Hepatocyte (in vitro differentiated cells): Measurements from ENCODE around the gene ADPRS. TPM values are rescaled to one million over a fixed set of nuclear protein-coding genes. Genes with fewer than 3 reads are reported as not detected.

Experiments used
- DNase-seq: peaks from one replicate; pipeline ENCODE4 v3.0.0-alpha.2; 2016; ENCODE audit warnings: low spot score
- H2AFZ ChIP-seq: fragments of 200-600 bp; sonication (generic); 2 replicates; pipeline ENCODE4 v1.6.0; 2016; ENCODE audit warnings: antibody characterized with exemption, mild to moderate bottlenecking
- H3K27ac ChIP-seq: fragments of 200-600 bp; sonication (generic); 2 replicates; pipeline ENCODE4 v1.5.1; 2016; ENCODE audit warnings: mild to moderate bottlenecking
- H3K27me3 ChIP-seq: fragments of 200-600 bp; sonication (generic); 2 replicates; pipeline ENCODE4 v1.6.1; 2016
- H3K36me3 ChIP-seq: fragments of 200-600 bp; sonication (generic); replicated peaks from 2 replicates; pipeline ENCODE4 v1.5.1; 2016; ENCODE audit warnings: low read depth; ENCODE audit not compliant: insufficient read depth
- H3K4me1 ChIP-seq: fragments of 200-600 bp; sonication (generic); 2 replicates; pipeline ENCODE4 v1.5.1; 2016; ENCODE audit warnings: mild to moderate bottlenecking, moderate library complexity; ENCODE audit not compliant: insufficient read depth
- H3K4me2 ChIP-seq: fragments of 200-600 bp; sonication (generic); 2 replicates; pipeline ENCODE4 v1.6.0; 2016
- H3K4me3 ChIP-seq: fragments of 200-600 bp; sonication (generic); 2 replicates; pipeline ENCODE4 v1.5.1; 2016; ENCODE audit warnings: mild to moderate bottlenecking
- H3K79me2 ChIP-seq: fragments of 200-600 bp; sonication (generic); 2 replicates; pipeline ENCODE4 v1.6.0; 2017; ENCODE audit warnings: mild to moderate bottlenecking
- H3K9me2 ChIP-seq: fragments of 200-600 bp; sonication (generic); replicated peaks from 2 replicates; pipeline ENCODE4 v1.6.0; 2017; ENCODE audit warnings: mild to moderate bottlenecking; ENCODE audit not compliant: insufficient read depth
- H3K9me3 ChIP-seq: fragments of 200-600 bp; sonication (generic); 2 replicates; pipeline ENCODE4 v1.5.1; 2016; ENCODE audit warnings: low read depth, mild to moderate bottlenecking
- H4K20me1 ChIP-seq: fragments of 200-600 bp; sonication (generic); 2 replicates; pipeline ENCODE4 v1.6.0; 2016; ENCODE audit warnings: mild to moderate bottlenecking; ENCODE audit not compliant: insufficient read depth, poor library complexity, severe bottlenecking
- EZH2 ChIP-seq: fragments of 200-600 bp; sonication (generic); IDR thresholded peaks from 2 replicates; pipeline ENCODE4 v1.6.1; 2016; ENCODE audit warnings: antibody characterized with exemption, mild to moderate bottlenecking, borderline replicate concordance
- EZH2phosphoT487 ChIP-seq: fragments of 200-600 bp; sonication (generic); IDR thresholded peaks from one replicate; pipeline ENCODE4 v1.6.1; 2018; ENCODE audit warnings: antibody characterized with exemption, mild to moderate bottlenecking, low read depth, moderate library complexity; ENCODE audit not compliant: unreplicated experiment, severe bottlenecking
- WGBS: methylation state at CpG from one replicate; pipeline ENCODE4 v1.1.6; 2016; ENCODE audit warnings: low lambda C conversion rate; ENCODE audit errors: missing lambda C conversion rate; 5-methylcytosine and 5-hydroxymethylcytosine counted together
- polyA plus RNA-seq: library from polyadenylated mRNA; unstranded; fragments of >200 nt; fragmentation: Nextera tagmentation; extraction: Ambion mirVana; gene quantifications from 2 replicates; pipeline ENCODE4 v1.2.1, GENCODE V29; 2016
- total RNA-seq: library from RNA; depleted of rRNA; stranded (reverse); fragments of >200 nt; gene quantifications from 2 replicates; pipeline ENCODE4 v1.2.3, GENCODE V29; 2014
- TF ChIP-seq, protein P1 (sequence below): fragments of 200-600 bp; sonication (generic); IDR thresholded peaks from 2 replicates; pipeline ENCODE4 v1.5.1; 2016; ENCODE audit warnings: antibody characterized with exemption, mild to moderate bottlenecking; ENCODE audit not compliant: poor library complexity

The ADPRS gene
- total and polyA plus RNA-seq, 2 experiments from 2014 or later: 37.6 to 42.7 TPM

GRCh38 chr1:36089393-36090121, 865 bp downstream of the ADPRS start:
- TF ChIP-seq EZH2phosphoT487 (no peak), EZH2 (no peak)
- TF ChIP-seq, protein P1, sequence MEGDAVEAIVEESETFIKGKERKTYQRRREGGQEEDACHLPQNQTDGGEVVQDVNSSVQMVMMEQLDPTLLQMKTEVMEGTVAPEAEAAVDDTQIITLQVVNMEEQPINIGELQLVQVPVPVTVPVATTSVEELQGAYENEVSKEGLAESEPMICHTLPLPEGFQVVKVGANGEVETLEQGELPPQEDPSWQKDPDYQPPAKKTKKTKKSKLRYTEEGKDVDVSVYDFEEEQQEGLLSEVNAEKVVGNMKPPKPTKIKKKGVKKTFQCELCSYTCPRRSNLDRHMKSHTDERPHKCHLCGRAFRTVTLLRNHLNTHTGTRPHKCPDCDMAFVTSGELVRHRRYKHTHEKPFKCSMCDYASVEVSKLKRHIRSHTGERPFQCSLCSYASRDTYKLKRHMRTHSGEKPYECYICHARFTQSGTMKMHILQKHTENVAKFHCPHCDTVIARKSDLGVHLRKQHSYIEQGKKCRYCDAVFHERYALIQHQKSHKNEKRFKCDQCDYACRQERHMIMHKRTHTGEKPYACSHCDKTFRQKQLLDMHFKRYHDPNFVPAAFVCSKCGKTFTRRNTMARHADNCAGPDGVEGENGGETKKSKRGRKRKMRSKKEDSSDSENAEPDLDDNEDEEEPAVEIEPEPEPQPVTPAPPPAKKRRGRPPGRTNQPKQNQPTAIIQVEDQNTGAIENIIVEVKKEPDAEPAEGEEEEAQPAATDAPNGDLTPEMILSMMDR: no peak
- H3K4me1 ChIP-seq: peaks cover 16% of the 10 kb centered on the region
- no peaks in the 10 kb centered on the region for H3K9me2 ChIP-seq
- WGBS: 12% methylated on average over 32 of the region's 32 CpGs
- H3K27ac ChIP-seq: peak overlapping the region; percentile 96
- H3K4me2 ChIP-seq: peak overlapping the region; percentile 99
- H3K9me3 ChIP-seq: no peaks in the 10 kb centered on the region
- peak overlapping the region; percentile 87 for H2AFZ ChIP-seq
- H3K79me2 ChIP-seq: peaks cover 27% of the 10 kb centered on the region
- peak overlapping the region; percentile 85 for H3K4me3 ChIP-seq
- no peaks in the 10 kb centered on the region for H3K27me3 ChIP-seq
- H4K20me1 ChIP-seq: peaks cover 3% of the 10 kb centered on the region
- no peaks in the 10 kb centered on the region for H3K36me3 ChIP-seq
- peak; percentile 59 for DNase-seq

- no peak for DNase-seq
- no peak overlapping the region for H3K27ac ChIP-seq
- peaks cover 3% of the 10 kb centered on the region for H4K20me1 ChIP-seq
- WGBS: 96% methylated on average over 4 of the region's 4 CpGs
- H3K4me1 ChIP-seq: peaks cover 15% of the 10 kb centered on the region
- no peaks in the 10 kb centered on the region for H3K27me3 ChIP-seq
- H2AFZ ChIP-seq: no peak overlapping the region
- no peaks in the 10 kb centered on the region for H3K9me2 ChIP-seq
- TF ChIP-seq, protein P1: no peak
- TF ChIP-seq EZH2 (no peak), EZH2phosphoT487 (no peak)
- H3K79me2 ChIP-seq: peaks cover 27% of the 10 kb centered on the region
- H3K36me3 ChIP-seq: no peaks in the 10 kb centered on the region
- H3K4me3 ChIP-seq: no peak overlapping the region
- no peaks in the 10 kb centered on the region for H3K9me3 ChIP-seq
- H3K4me2 ChIP-seq: no peak overlapping the region
Measured at GRCh38 chr1:36091141-36091540, 2.4 kb downstream of the ADPRS start.

- no peak for TF ChIP-seq EZH2
- no peak for TF ChIP-seq EZH2phosphoT487
- TF ChIP-seq, protein P1: no peak
- Histone ChIP-seq H3K36me3 (no peaks in the 10 kb centered on the region), H3K9me3 (no peaks in the 10 kb centered on the region), H3K4me3 (no peak overlapping the region), H3K27me3 (no peaks in the 10 kb centered on the region), H2AFZ (no peak overlapping the region), H3K4me2 (no peak overlapping the region), H3K27ac (no peak overlapping the region), H3K79me2 (peaks cover 27% of the 10 kb centered on the region), H3K4me1 (peaks cover 15% of the 10 kb centered on the region), H3K9me2 (no peaks in the 10 kb centered on the region), H4K20me1 (peaks cover 3% of the 10 kb centered on the region)
- DNase-seq: no peak
- 93% methylated on average over 13 of the region's 13 CpGs for WGBS
Measured at GRCh38 chr1:36091698-36092097, 3.0 kb downstream of the ADPRS start.
